Stimulated activated naive CD8-positive, alpha-beta T cell treated with anti-CD3 and anti-CD28 coated beads, Interleukin-15, Interleukin-2, amounts not matched to agents 100 ng/mL and 50 ng/mL, for 24 hours (primary cell): ENCODE results near the gene TMEM107.

Experiments
- H3K27ac Mint-ChIP-seq: one replicate; pipeline ENCODE4 v1.8.0; 2021; ENCODE audit warnings: mild to moderate bottlenecking, mixed read lengths
- H3K27me3 Mint-ChIP-seq: one replicate; pipeline ENCODE4 v1.8.0; 2021; ENCODE audit warnings: mixed read lengths
- H3K36me3 Mint-ChIP-seq: one replicate; pipeline ENCODE4 v1.8.0; 2021; ENCODE audit warnings: low read depth, mixed read lengths
- H3K4me1 Mint-ChIP-seq: one replicate; pipeline ENCODE4 v1.8.0; 2021; ENCODE audit warnings: low read depth, mixed read lengths
- H3K4me3 Mint-ChIP-seq: one replicate; pipeline ENCODE4 v1.8.0; 2021; ENCODE audit warnings: mild to moderate bottlenecking, mixed read lengths
- H3K9me3 Mint-ChIP-seq: one replicate; pipeline ENCODE4 v1.8.0; 2021; ENCODE audit warnings: mixed read lengths

The TMEM107 gene

GRCh38 chr17:8159459-8160223 lies 16.5 kb downstream of the TMEM107 start:
- H3K4me1 Mint-ChIP-seq, result peaks cover 54% of the 10 kb centered on the region
- peaks cover 30% of the 10 kb centered on the region for H3K36me3 Mint-ChIP-seq
- peak overlapping the region; percentile 74 for H3K4me3 Mint-ChIP-seq

DNA sequence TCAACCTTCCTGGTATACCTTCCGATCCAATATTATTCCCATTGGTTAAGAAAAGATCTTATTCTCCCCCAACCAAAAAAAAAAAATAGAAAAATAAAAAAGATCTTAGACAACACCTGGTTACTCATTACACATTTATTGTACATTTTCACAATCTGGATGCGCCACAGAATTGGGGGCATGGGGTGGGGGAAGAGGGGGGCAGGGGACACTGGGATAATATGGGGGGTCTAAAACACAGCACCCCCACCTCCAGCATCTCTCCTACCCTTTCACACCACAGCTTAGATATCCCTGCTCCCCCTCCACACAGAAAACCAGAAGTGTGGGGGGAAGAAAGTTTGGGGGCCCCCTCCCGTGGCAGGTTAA lies 17.2 kb downstream of the TMEM107 start:
- H3K27ac Mint-ChIP-seq, result peak overlapping the region; percentile 96
- no peaks in the 10 kb centered on the region for H3K9me3 Mint-ChIP-seq
- peak overlapping the region; percentile 52 for H3K4me3 Mint-ChIP-seq
- peaks cover 30% of the 10 kb centered on the region for H3K36me3 Mint-ChIP-seq
- peaks cover 48% of the 10 kb centered on the region for H3K4me1 Mint-ChIP-seq
- H3K27me3 Mint-ChIP-seq, result no peaks in the 10 kb centered on the region

More at GRCh38 chr17:8159459-8160223, 16.5 kb downstream of the TMEM107 start:
- Mint-ChIP-seq H3K27me3 (no peaks in the 10 kb centered on the region), H3K9me3 (no peaks in the 10 kb centered on the region), H3K27ac (peak overlapping the region; percentile 96)

GRCh38 chr17:8158267-8159031 lies 17.7 kb downstream of the TMEM107 start:
- Mint-ChIP-seq H3K4me3 (peak overlapping the region; percentile 52), H3K36me3 (peaks cover 30% of the 10 kb centered on the region), H3K27me3 (no peaks in the 10 kb centered on the region), H3K27ac (peak overlapping the region; percentile 85), H3K9me3 (no peaks in the 10 kb centered on the region), H3K4me1 (peaks cover 42% of the 10 kb centered on the region)

DNA sequence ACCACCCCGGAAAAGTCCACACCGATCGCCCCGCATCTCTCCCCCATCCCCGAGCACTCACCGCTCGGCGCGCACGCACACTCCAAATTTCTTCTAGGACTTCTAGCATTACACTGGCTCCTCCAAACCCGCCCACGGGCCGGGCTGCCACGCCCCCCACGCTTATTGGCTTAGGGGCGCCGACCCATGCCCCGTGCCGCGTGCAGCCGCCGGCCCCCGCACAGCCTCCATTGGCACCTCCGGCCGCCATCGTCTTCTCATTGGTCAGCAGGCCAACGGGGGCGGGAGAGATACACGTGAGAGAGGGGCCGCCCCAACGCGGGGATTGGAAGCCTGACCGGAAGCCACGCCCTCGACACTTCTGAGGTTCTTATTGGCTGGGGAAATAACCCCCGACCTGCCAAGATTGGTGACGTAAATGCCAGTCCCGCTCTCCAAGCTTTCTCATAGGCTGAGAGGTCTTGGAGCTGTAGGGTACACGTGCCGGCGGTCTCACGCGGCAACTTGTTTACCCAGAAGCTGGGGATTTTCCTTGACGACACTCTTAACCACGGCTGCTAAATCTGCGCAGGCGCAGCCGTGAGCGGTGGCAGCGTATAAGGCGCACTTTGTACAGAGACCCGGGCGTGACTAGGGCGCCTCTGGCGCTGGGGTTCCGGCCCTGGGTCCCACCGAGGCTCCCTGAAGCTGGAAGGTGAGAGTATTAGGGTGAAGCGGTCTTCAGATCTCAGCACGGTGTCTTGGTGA lies 19.8 kb downstream of the TMEM107 start:
- no peak overlapping the region for H3K27ac Mint-ChIP-seq
- peaks cover 27% of the 10 kb centered on the region for H3K36me3 Mint-ChIP-seq
- no peaks in the 10 kb centered on the region for H3K9me3 Mint-ChIP-seq
- peaks cover 35% of the 10 kb centered on the region for H3K4me1 Mint-ChIP-seq
- no peak overlapping the region for H3K4me3 Mint-ChIP-seq
- H3K27me3 Mint-ChIP-seq, result no peaks in the 10 kb centered on the region

- Mint-ChIP-seq H3K27ac (no peak overlapping the region), H3K36me3 (peaks cover 22% of the 10 kb centered on the region), H3K9me3 (no peaks in the 10 kb centered on the region), H3K27me3 (no peaks in the 10 kb centered on the region), H3K4me3 (no peak overlapping the region), H3K4me1 (peaks cover 34% of the 10 kb centered on the region)
Measured at GRCh38 chr17:8155996-8156245, 20.3 kb downstream of the TMEM107 start.

- Mint-ChIP-seq H3K9me3 (no peaks in the 10 kb centered on the region), H3K27ac (no peak overlapping the region), H3K4me1 (peaks cover 34% of the 10 kb centered on the region), H3K27me3 (no peaks in the 10 kb centered on the region), H3K4me3 (no peak overlapping the region), H3K36me3 (peaks cover 17% of the 10 kb centered on the region)
Measured at GRCh38 chr17:8155231-8155995, 20.8 kb downstream of the TMEM107 start.

DNA sequence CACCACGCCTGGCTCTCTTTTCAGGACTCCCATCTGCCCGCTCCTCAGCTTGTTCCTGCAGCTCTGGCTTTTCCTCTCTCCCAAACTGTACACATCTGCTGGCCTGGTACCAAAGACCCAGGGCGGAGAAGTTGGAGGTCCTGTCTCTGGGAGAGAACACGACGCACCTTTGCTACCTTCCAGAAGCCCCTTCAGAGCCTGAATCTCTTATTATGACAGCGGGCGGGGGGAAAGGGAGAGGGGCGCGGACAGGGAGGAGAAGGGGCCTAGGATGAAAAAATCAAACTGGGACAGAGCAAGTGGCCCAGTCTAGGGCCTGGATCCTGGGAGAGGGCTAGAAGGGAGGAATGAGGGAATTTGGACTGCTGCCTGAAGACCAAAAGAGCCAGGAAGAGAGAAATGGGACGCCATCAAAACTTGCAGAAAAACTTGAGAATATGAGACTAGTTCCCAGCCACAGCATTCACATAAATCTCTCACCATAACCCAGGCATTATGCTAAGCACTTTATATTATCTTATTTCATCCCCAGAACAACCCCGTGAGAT lies 21.5 kb downstream of the TMEM107 start:
- Mint-ChIP-seq H3K27me3 (no peaks in the 10 kb centered on the region), H3K4me3 (no peak overlapping the region), H3K9me3 (no peaks in the 10 kb centered on the region), H3K36me3 (peaks cover 11% of the 10 kb centered on the region), H3K27ac (no peak overlapping the region), H3K4me1 (peaks cover 33% of the 10 kb centered on the region)

GRCh38 chr17:8153957-8154607 lies 22.1 kb downstream of the TMEM107 start:
- no peak overlapping the region for H3K27ac Mint-ChIP-seq
- no peak overlapping the region for H3K4me3 Mint-ChIP-seq
- H3K4me1 Mint-ChIP-seq, result peaks cover 27% of the 10 kb centered on the region
- no peaks in the 10 kb centered on the region for H3K9me3 Mint-ChIP-seq
- H3K27me3 Mint-ChIP-seq, result no peaks in the 10 kb centered on the region
- peaks cover 13% of the 10 kb centered on the region for H3K36me3 Mint-ChIP-seq

GRCh38 chr17:8153525-8153956 lies 22.6 kb downstream of the TMEM107 start:
- no peak overlapping the region for H3K4me3 Mint-ChIP-seq
- H3K4me1 Mint-ChIP-seq, result peaks cover 22% of the 10 kb centered on the region
- no peak overlapping the region for H3K27ac Mint-ChIP-seq
- H3K36me3 Mint-ChIP-seq, result peaks cover 13% of the 10 kb centered on the region
- H3K27me3 Mint-ChIP-seq, result no peaks in the 10 kb centered on the region
- H3K9me3 Mint-ChIP-seq, result no peaks in the 10 kb centered on the region

DNA sequence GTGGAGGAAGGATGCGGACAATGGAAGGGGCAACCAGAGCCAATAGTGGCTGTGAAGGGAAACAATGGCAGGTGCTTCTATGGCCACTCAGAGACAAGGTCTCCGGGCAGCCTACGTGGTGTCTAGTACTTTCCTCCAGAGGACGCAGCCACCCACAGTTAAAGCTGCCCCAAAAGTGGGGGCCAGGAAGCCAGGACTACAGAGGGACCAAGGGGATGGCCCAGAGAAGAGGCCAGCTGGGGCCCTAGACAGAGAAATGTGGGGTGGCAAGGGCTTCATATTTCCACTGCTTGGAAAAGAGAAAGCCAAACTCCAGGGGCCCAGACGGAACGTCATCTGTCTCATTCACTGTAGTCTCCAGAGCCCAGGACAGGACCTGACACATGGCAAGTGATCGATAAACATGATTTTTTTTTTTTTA lies 23.1 kb downstream of the TMEM107 start:
- Mint-ChIP-seq H3K27me3 (no peaks in the 10 kb centered on the region), H3K4me3 (peak overlapping the region; percentile 93), H3K4me1 (peaks cover 19% of the 10 kb centered on the region), H3K9me3 (no peaks in the 10 kb centered on the region), H3K36me3 (peaks cover 16% of the 10 kb centered on the region), H3K27ac (no peak overlapping the region)

GRCh38 chr17:8152112-8152775 lies 23.9 kb downstream of the TMEM107 start, which contains the start of gene PER1:
Gene PER1, minus strand, starts transcription at chr17:8152404. Its CDS starts 1,698 bp downstream, at chr17:8150706.
- Mint-ChIP-seq H3K27ac (no peak within 1 kb of the TSS), H3K9me3 (no peaks in the 10 kb centered on the region), H3K4me1 (peaks cover 19% of the 10 kb centered on the region), H3K36me3 (peaks cover 21% of the 10 kb centered on the region), H3K4me3 (peak within 1 kb of the TSS; percentile 93), H3K27me3 (no peaks in the 10 kb centered on the region)

DNA sequence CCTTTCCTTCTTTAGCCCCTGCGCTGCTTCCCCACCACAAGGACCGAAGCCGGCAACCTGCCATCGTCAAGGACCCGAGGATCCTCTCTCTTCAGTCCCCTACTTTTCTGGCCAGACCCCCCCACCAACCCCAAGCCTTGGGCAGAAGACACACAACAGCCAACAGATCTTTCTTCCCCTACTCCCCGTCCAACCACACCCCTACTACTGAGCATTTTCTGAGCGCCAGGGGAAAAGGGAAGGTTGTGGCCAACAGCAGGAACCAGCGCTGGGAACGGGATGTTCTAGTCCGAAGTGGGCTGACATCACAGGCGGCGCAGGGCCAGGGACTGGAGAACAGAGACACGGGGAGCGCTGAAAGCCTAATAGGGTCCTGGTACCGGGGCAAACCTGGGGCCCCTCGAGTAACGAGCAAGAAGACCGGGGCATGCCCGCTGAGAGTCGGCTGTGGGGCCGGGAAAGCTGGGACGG lies 24.5 kb downstream of the TMEM107 start:
- H3K4me1 Mint-ChIP-seq, result peaks cover 19% of the 10 kb centered on the region
- H3K4me3 Mint-ChIP-seq, result peak overlapping the region; percentile 93
- peaks cover 25% of the 10 kb centered on the region for H3K36me3 Mint-ChIP-seq
- H3K27me3 Mint-ChIP-seq, result no peaks in the 10 kb centered on the region
- H3K27ac Mint-ChIP-seq, result no peak overlapping the region
- no peaks in the 10 kb centered on the region for H3K9me3 Mint-ChIP-seq

DNA sequence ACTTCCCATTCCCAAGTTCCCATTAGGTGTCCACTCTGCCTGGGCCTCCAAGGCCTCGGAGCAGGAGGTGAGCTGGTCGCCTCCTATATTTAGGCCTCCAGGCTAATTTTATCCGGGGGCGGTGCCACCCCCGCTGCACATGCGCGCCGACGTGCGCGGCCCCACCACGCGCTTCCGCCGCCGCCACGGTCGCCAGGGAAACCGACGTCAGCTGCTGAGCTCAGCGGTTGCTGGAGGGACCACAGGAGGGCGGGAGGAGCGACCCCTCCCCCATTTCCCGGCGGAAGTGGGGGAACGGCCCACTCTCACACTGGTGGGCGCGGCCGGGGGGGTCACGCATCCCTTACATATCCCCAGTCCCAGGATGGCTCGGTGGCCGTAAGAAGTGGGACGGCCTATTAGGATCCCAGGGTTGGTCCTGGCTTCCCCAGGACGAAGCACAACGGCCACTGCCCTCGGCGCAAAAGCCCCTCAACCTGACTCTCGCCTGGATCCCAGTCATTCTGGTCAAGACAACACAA lies 25.0 kb downstream of the TMEM107 start:
- Mint-ChIP-seq H3K4me3 (peak overlapping the region; percentile 93), H3K27ac (peak overlapping the region; percentile 71), H3K4me1 (peaks cover 19% of the 10 kb centered on the region), H3K9me3 (no peaks in the 10 kb centered on the region), H3K36me3 (peaks cover 30% of the 10 kb centered on the region), H3K27me3 (no peaks in the 10 kb centered on the region)
